B cell (primary cell): Measurements from ENCODE around the gene EIF5A.

Experiments
- EZH2 ChIP-seq: IDR thresholded peaks from 2 replicates; pipeline ENCODE4 v1.6.1; 2012; ENCODE audit warnings: borderline replicate concordance, low read depth, mild to moderate bottlenecking, moderate library complexity, low read length; ENCODE audit not compliant: insufficient read depth, poor library complexity, severe bottlenecking
- TF ChIP-seq, protein P1 (sequence below): fragments of 200-600 bp; IDR thresholded peaks from one replicate; pipeline ENCODE4 v1.8.0; 2022; ENCODE audit warnings: antibody characterized with exemption, mild to moderate bottlenecking

DNA sequence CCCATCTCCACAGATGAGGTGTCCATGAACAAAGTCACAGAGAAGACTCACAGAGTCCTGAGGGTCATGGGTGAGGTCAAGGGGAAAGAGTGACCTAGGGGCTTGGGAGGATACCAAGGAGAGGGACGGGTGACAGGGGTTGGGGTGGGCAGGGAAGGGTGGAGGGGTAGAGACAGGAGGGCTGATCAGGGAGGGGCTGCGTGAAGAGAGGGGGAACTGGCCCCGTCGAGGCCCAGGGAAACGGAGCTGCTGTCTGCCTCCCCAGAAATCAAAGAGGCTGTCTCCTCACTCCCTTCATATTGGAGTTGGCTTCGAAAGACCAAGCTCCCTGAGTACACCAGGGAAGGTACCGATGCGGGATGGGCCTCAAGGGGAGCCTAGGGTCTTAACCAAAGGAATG, 48.1 kb downstream of the EIF5A start:
- TF ChIP-seq, protein P1, sequence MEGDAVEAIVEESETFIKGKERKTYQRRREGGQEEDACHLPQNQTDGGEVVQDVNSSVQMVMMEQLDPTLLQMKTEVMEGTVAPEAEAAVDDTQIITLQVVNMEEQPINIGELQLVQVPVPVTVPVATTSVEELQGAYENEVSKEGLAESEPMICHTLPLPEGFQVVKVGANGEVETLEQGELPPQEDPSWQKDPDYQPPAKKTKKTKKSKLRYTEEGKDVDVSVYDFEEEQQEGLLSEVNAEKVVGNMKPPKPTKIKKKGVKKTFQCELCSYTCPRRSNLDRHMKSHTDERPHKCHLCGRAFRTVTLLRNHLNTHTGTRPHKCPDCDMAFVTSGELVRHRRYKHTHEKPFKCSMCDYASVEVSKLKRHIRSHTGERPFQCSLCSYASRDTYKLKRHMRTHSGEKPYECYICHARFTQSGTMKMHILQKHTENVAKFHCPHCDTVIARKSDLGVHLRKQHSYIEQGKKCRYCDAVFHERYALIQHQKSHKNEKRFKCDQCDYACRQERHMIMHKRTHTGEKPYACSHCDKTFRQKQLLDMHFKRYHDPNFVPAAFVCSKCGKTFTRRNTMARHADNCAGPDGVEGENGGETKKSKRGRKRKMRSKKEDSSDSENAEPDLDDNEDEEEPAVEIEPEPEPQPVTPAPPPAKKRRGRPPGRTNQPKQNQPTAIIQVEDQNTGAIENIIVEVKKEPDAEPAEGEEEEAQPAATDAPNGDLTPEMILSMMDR = no peak
- no peak for TF ChIP-seq EZH2
